Measurements from ENCODE around the gene COG5. TPM values are rescaled to one million over a fixed set of nuclear protein-coding genes. Genes with fewer than 3 reads are reported as not detected.

The COG5 gene
- total RNA-seq, 4 donors from 2014 or later = 34.8 to 74.1 (median 41.2) TPM

- no peak for TF ChIP-seq CTCF (IDR thresholded peaks at IDR 0.05)
- DNase-seq (ENCODE audit: low spot score) = no peak
- ATAC-seq (ENCODE audit: low FRiP score) = no peak
These were observed 62.1 kb downstream of the COG5 start for GRCh38 chr7:107501593-107501992.

GRCh38 chr7:107499731-107500130 lies 64.0 kb downstream of the COG5 start:
- ATAC-seq (ENCODE audit: low FRiP score) = no peak
- DNase-seq (ENCODE audit: low spot score) = no peak
- TF ChIP-seq CTCF (IDR thresholded peaks at IDR 0.05) = no peak

GRCh38 chr7:107495516-107495915 lies 68.2 kb downstream of the COG5 start:
- DNase-seq (ENCODE audit: low spot score) (no peak), ATAC-seq (ENCODE audit: low FRiP score) (no peak)
- TF ChIP-seq CTCF (IDR thresholded peaks at IDR 0.05) = no peak

- TF ChIP-seq CTCF (IDR thresholded peaks at IDR 0.05) = no peak
- DNase-seq (ENCODE audit: low spot score) (no peak), ATAC-seq (ENCODE audit: low FRiP score) (no peak)
These were observed 68.8 kb downstream of the COG5 start for GRCh38 chr7:107494884-107495283.

- DNase-seq (ENCODE audit: low spot score) = no peak
- no peak for ATAC-seq (ENCODE audit: low FRiP score)
- no peak for TF ChIP-seq CTCF (IDR thresholded peaks at IDR 0.05)
These were observed 69.4 kb downstream of the COG5 start for GRCh38 chr7:107494315-107494751.

- DNase-seq (ENCODE audit: low spot score) (no peak), ATAC-seq (ENCODE audit: low FRiP score) (no peak)
- no peak for TF ChIP-seq CTCF (IDR thresholded peaks at IDR 0.05)
These were observed 70.8 kb downstream of the COG5 start for GRCh38 chr7:107492875-107493274.

GRCh38 chr7:107486041-107486440 lies 77.7 kb downstream of the COG5 start:
- no peak for ATAC-seq (ENCODE audit: low FRiP score)
- TF ChIP-seq CTCF (IDR thresholded peaks at IDR 0.05) = no peak
- DNase-seq (ENCODE audit: low spot score) = no peak
